Naive thymus-derived CD4-positive, alpha-beta T cell (primary cell): ENCODE data around the gene TREH. TPM values are rescaled to one million over a fixed set of nuclear protein-coding genes. Genes with fewer than 3 reads are reported as not detected.

ENCODE experiments used
- ATAC-seq: fragments of 150-1000 bp; cut with Tn5 transposase; 2 replicates; pipeline ENCODE4 v1.10.0; 2021; ENCODE audit warnings: mild to moderate bottlenecking, moderate library complexity
- CTCF ChIA-PET: fragments of 350-600 bp; sonication (Branson Sonifier 250); formaldehyde crosslinking; loops from one replicate; lab custom pipeline; 2021; ENCODE audit warnings: antibody characterized with exemption; lab: Charles Lee
- POLR2A ChIA-PET: fragments of 350-600 bp; sonication (Branson Sonifier 250); formaldehyde crosslinking; loops from one replicate; lab custom pipeline; 2021; ENCODE audit warnings: antibody characterized with exemption, inconsistent platforms; lab: Charles Lee
- DNase-seq, 9 donors: peaks; one replicate each; pipeline versions ENCODE4 v3.0.0 to v3.0.0-alpha.2; 2020 to 2022; ENCODE audit warnings: mixed read lengths in 1 of 9
- H3K27ac ChIP-seq: one replicate; pipeline ENCODE4 v1.7.0; 2013; ENCODE audit warnings: mild to moderate bottlenecking, low read depth, low read length, moderate library complexity
- H3K27me3 ChIP-seq, 2 donors: one replicate each; pipeline ENCODE4 v1.7.0; 2013; ENCODE audit warnings: low read length in 2 of 2, mild to moderate bottlenecking in 2 of 2, moderate library complexity in 2 of 2; ENCODE audit not compliant: control insufficient read depth in 2 of 2, insufficient read depth in 2 of 2
- H3K36me3 ChIP-seq, 3 experiments: 1 replicate in 2 of 3; 2 replicates in 1 of 3; pipeline ENCODE4 v1.7.0; 2013; ENCODE audit warnings: low read length in 3 of 3, mild to moderate bottlenecking in 3 of 3, moderate library complexity in 1 of 3; ENCODE audit not compliant: insufficient read depth in 3 of 3, control insufficient read depth in 2 of 3
- H3K4me1 ChIP-seq, 2 donors: one replicate each; pipeline ENCODE4 v1.7.0; 2013; ENCODE audit warnings: low read length in 2 of 2, mild to moderate bottlenecking in 2 of 2, moderate library complexity in 1 of 2; ENCODE audit not compliant: control insufficient read depth in 2 of 2, insufficient read depth in 2 of 2
- H3K4me3 ChIP-seq: 2 replicates; pipeline ENCODE4 v1.7.0; 2013; ENCODE audit warnings: mild to moderate bottlenecking, low read length
- H3K9me3 ChIP-seq, 3 experiments: 1 replicate in 2 of 3; 2 replicates in 1 of 3; pipeline ENCODE4 v1.7.0; 2013; ENCODE audit warnings: low read length in 3 of 3; ENCODE audit not compliant: control insufficient read depth in 2 of 3
- H3K27ac Mint-ChIP-seq, 9 donors: one replicate each; pipeline ENCODE4 v1.8.0; 2020 to 2022; ENCODE audit warnings: mixed read lengths in 9 of 9, mild to moderate bottlenecking in 8 of 9, moderate library complexity in 5 of 9, inconsistent platforms in 2 of 9
- H3K27me3 Mint-ChIP-seq, 5 donors: one replicate each; pipeline ENCODE4 v1.8.0; 2021 to 2022; ENCODE audit warnings: mixed read lengths in 5 of 5, mild to moderate bottlenecking in 1 of 5
- H3K36me3 Mint-ChIP-seq, 5 donors: one replicate each; pipeline ENCODE4 v1.8.0; 2020 to 2022; ENCODE audit warnings: mixed read lengths in 5 of 5, mild to moderate bottlenecking in 3 of 5, inconsistent platforms in 1 of 5
- H3K4me1 Mint-ChIP-seq, 7 donors: one replicate each; pipeline ENCODE4 v1.8.0; 2020 to 2022; ENCODE audit warnings: mixed read lengths in 7 of 7, mild to moderate bottlenecking in 3 of 7, inconsistent platforms in 1 of 7
- H3K4me3 Mint-ChIP-seq, 10 donors: one replicate each; pipeline ENCODE4 v1.8.0; 2020 to 2022; ENCODE audit warnings: mild to moderate bottlenecking in 10 of 10, mixed read lengths in 10 of 10, moderate library complexity in 6 of 10, inconsistent platforms in 2 of 10
- H3K9me3 Mint-ChIP-seq, 11 donors: one replicate each; pipeline ENCODE4 v1.8.0; 2020 to 2022; ENCODE audit warnings: mixed read lengths in 11 of 11, mild to moderate bottlenecking in 4 of 11, inconsistent platforms in 1 of 11, moderate library complexity in 1 of 11
- intact Hi-C, 2 donors: fragments of 100-400 bp; cut with micrococcal nuclease; formaldehyde crosslinking; loops; one replicate each; pipeline ENCODE4 v1.15.1; 2023
- microRNA-seq: library from miRNA; unstranded; fragments of <30 nt; microRNA quantifications from one replicate; pipeline ENCODE4 v1.2.0, GENCODE V29; 2022; ENCODE audit warnings: borderline microRNAs expressed
- polyA plus RNA-seq, 2 donors: library from polyadenylated mRNA; unstranded; fragments of 300-500 nt; fragmentation: Illumina TruSeq; gene quantifications; one replicate each; pipeline ENCODE4 v1.2.3, GENCODE V29; 2021
- total RNA-seq, 6 experiments: library from RNA in 5 of 6; stranded (reverse) in 5 of 6; gene quantifications; 1 replicate in 5 of 6; 2 replicates in 1 of 6; pipeline ENCODE4 v1.2.3 and lab custom pipeline; 2021 to 2026

TREH gene
- total and polyA plus RNA-seq, 7 experiments from 2014 or later, result not detected

- intact Hi-C loops, result loop anchor here (2.0 to 10.0 kb wide), 6 partner anchors 48 to 347 kb away; partner anchors contain the start of genes TMEM25 (in 1 of the 2) and UPK2 (in 1 of the 2)
- ChIA-PET POLR2A (interaction anchor here (0.6 to 3.8 kb wide), 11 partner anchors 10 to 784 kb away, joined by 3 to 27 read pairs (median 5); partner anchors contain the start of genes ARCN1, CENATAC and DDX6), CTCF (interaction anchor here (0.6 to 2.2 kb wide), 8 partner anchors 9 to 438 kb away, joined by 3 to 15 read pairs (median 3); partner anchors contain the start of gene ARCN1)
- Mint-ChIP-seq H3K27me3 (peaks cover 0 to 57% (median 0%) of the 10 kb centered on the region in 5 donors), H3K27ac (peak overlapping the region in 8 of 9 donors; percentile 82 to 95 (median 89)), H3K36me3 (peaks cover 0 to 9% (median 0%) of the 10 kb centered on the region in 5 donors), H3K4me1 (peaks cover 16 to 26% (median 23%) of the 10 kb centered on the region in 7 donors), H3K9me3 (no peaks in the 10 kb centered on the region), H3K4me3 (peak overlapping the region; percentile 76 to 88 (median 86))
- Histone ChIP-seq H3K4me3 (peak overlapping the region; percentile 61), H3K27me3 (no peaks in the 10 kb centered on the region), H3K9me3 (no peaks in the 10 kb centered on the region), H3K27ac (peak overlapping the region; percentile 59), H3K36me3 (no peaks in the 10 kb centered on the region), H3K4me1 (peaks cover 18 to 23% of the 10 kb centered on the region in 2 donors)
- DNase-seq (peak in 8 of 9 donors; percentile 20 to 47 (median 29)), ATAC-seq (no peak)
Observed at GRCh38 chr11:118609380-118610224, 69.8 kb downstream of the TREH start.

GRCh38 chr11:118608360-118609227, 70.9 kb downstream of the TREH start:
- Histone ChIP-seq H3K27me3 (no peaks in the 10 kb centered on the region), H3K27ac (peak overlapping the region; percentile 85), H3K36me3 (no peaks in the 10 kb centered on the region), H3K4me1 (peaks cover 18 to 23% of the 10 kb centered on the region in 2 donors), H3K9me3 (no peaks in the 10 kb centered on the region), H3K4me3 (peak overlapping the region; percentile 61)
- H3K27ac Mint-ChIP-seq, result peak overlapping the region; percentile 39 to 95 (median 89)
- peak overlapping the region; percentile 77 to 88 (median 82) for H3K4me3 Mint-ChIP-seq
- ChIA-PET CTCF (interaction anchor here (0.6 to 2.2 kb wide), 8 partner anchors 8 to 437 kb away, joined by 3 to 15 read pairs (median 3); partner anchors contain the start of gene ARCN1), POLR2A (interaction anchor here (0.6 to 3.8 kb wide), 11 partner anchors 9 to 783 kb away, joined by 3 to 27 read pairs (median 5); partner anchors contain the start of genes ARCN1, CENATAC and DDX6)
- no peaks in the 10 kb centered on the region for H3K9me3 Mint-ChIP-seq
- intact Hi-C loops, result loop anchor here in 1 of 2 donors (1.0 to 10.0 kb wide), 6 partner anchors 36 to 390 kb away; partner anchors contain the start of genes ARCN1, CENATAC, TMEM25 and UPK2
- peaks cover 16 to 26% (median 23%) of the 10 kb centered on the region in 7 donors for H3K4me1 Mint-ChIP-seq
- H3K27me3 Mint-ChIP-seq, result peaks cover 0 to 48% (median 0%) of the 10 kb centered on the region in 5 donors
- DNase-seq, result peak; percentile 70 to 96 (median 88)
- H3K36me3 Mint-ChIP-seq, result peaks cover 0 to 9% (median 0%) of the 10 kb centered on the region in 5 donors
- peak; percentile 88 for ATAC-seq

- peak within 1 kb of the TSS; percentile 85 for H3K27ac ChIP-seq
- CTCF ChIA-PET, result interaction anchor here (0.6 to 4.6 kb wide), 3 partner anchors 10 to 13 kb away, joined by 3 to 15 read pairs (median 6); no protein-coding TSS in a partner anchor
Observed at GRCh38 chr11:118607401-118608359, 71.8 kb downstream of the TREH start, which contains the start of gene PHLDB1. TSS of gene PHLDB1 (plus strand) at chr11:118607615. CDS start at chr11:118613837, 6,222 bp downstream.

More at GRCh38 chr11:118607401-118608359, 71.8 kb downstream of the TREH start, which contains the start of gene PHLDB1:
- H3K27ac Mint-ChIP-seq, result peak within 1 kb of the TSS in 8 of 9 donors; percentile 82 to 95 (median 90)
- DNase-seq (peak; percentile 21 to 77 (median 40)), ATAC-seq (peak; percentile 3)
- POLR2A ChIA-PET, result interaction anchor here (1.6 to 3.8 kb wide), 2 partner anchors 13 to 35 kb away, joined by 7 to 27 read pairs; partner anchors contain the start of gene ARCN1
- H3K4me1 Mint-ChIP-seq, result peaks cover 16 to 26% (median 23%) of the 10 kb centered on the region in 7 donors
- H3K36me3 Mint-ChIP-seq, result peaks cover 0 to 10% (median 0%) of the 10 kb centered on the region in 5 donors
- H3K4me1 ChIP-seq, result peaks cover 18 to 23% of the 10 kb centered on the region in 2 donors
- H3K36me3 ChIP-seq, result no peaks in the 10 kb centered on the region
- intact Hi-C loops, result loop anchor here in 1 of 2 donors (1.0 to 10.0 kb wide), 6 partner anchors 35 to 391 kb away; partner anchors contain the start of genes ARCN1, CENATAC, TMEM25 and UPK2
- H3K4me3 ChIP-seq, result peak within 1 kb of the TSS; percentile 61
- no peaks in the 10 kb centered on the region for H3K9me3 Mint-ChIP-seq
- no peaks in the 10 kb centered on the region for H3K27me3 ChIP-seq
- peaks cover 0 to 45% (median 0%) of the 10 kb centered on the region in 5 donors for H3K27me3 Mint-ChIP-seq
- H3K4me3 Mint-ChIP-seq, result peak within 1 kb of the TSS; percentile 77 to 88 (median 84)
- no peaks in the 10 kb centered on the region for H3K9me3 ChIP-seq

Small RNA genes within 50 kb of the gene (microRNA-seq; reads per million reads assigned to microRNA genes)
- not detected for gene MIR6716

Other genes with a start within 250 kb of the TREH start
- 100 to 1,000 TPM; 140 to 192 (median 161) TPM for gene KMT2A, start 243.2 kb downstream of the TREH start, total RNA-seq
- gene KMT2A, start 243.2 kb downstream of the TREH start, polyA plus RNA-seq, result 10 to 100 TPM; 19.6 to 32.9 TPM
- 1 to 10 TPM in 3 of 5 experiments, under 1 TPM in 2; 0.34 to 2.7 (median 1.1) TPM for gene TTC36, start 152.2 kb downstream of the TREH start, total RNA-seq
- gene TTC36, start 152.2 kb downstream of the TREH start, polyA plus RNA-seq, result 1 to 10 TPM in 1 of 2 donors, under 1 TPM in 1; 0.29 to 1.2 TPM
- gene TMEM25, start 148.5 kb downstream of the TREH start, total RNA-seq, result 10 to 100 TPM; 12.1 to 32.8 (median 27.6) TPM
- 10 to 100 TPM; 24.0 to 30.9 TPM for gene TMEM25, start 148.5 kb downstream of the TREH start, polyA plus RNA-seq
- 10 to 100 TPM in 3 of 5 experiments, 1 to 10 TPM in 2; 5.4 to 16.6 (median 10.4) TPM for gene IFT46, start 113.7 kb downstream of the TREH start, total RNA-seq
- gene IFT46, start 113.7 kb downstream of the TREH start, polyA plus RNA-seq, result 1 to 10 TPM; 6.7 to 7.0 TPM
- gene ARCN1, start 107.2 kb downstream of the TREH start, total RNA-seq, result 100 to 1,000 TPM in 3 of 5 experiments, 10 to 100 TPM in 2; 71.2 to 134 (median 115) TPM
- 100 to 1,000 TPM; 139 to 170 TPM for gene ARCN1, start 107.2 kb downstream of the TREH start, polyA plus RNA-seq
- 1 to 10 TPM in 4 of 5 experiments, under 1 TPM in 1; 0.68 to 4.9 (median 3.0) TPM for gene PHLDB1, start 72.0 kb downstream of the TREH start, total RNA-seq
- under 1 TPM; 0.39 to 0.40 TPM for gene PHLDB1, start 72.0 kb downstream of the TREH start, polyA plus RNA-seq
- 100 to 1,000 TPM; 154 to 346 (median 272) TPM for gene DDX6, start 111.5 kb upstream of the TREH start, total RNA-seq
- 100 to 1,000 TPM; 118 to 142 TPM for gene DDX6, start 111.5 kb upstream of the TREH start, polyA plus RNA-seq
- gene CXCR5, start 204.2 kb upstream of the TREH start, total RNA-seq, result 1 to 10 TPM in 4 of 5 experiments, under 1 TPM in 1; 0.41 to 2.9 (median 2.1) TPM
- 1 to 10 TPM in 1 of 2 donors, under 1 TPM in 1; 0.60 to 1.1 TPM for gene CXCR5, start 204.2 kb upstream of the TREH start, polyA plus RNA-seq
- 100 to 1,000 TPM in 4 of 5 experiments, 10 to 100 TPM in 1; 67.8 to 269 (median 266) TPM for gene BCL9L, start 246.3 kb upstream of the TREH start, total RNA-seq
- gene BCL9L, start 246.3 kb upstream of the TREH start, polyA plus RNA-seq, result 1 to 10 TPM; 6.7 to 7.2 TPM